SK-N-MC (cell line): ENCODE measurements around the gene AFDN.

Source experiments
- DNase-seq: peaks from one replicate; pipeline ENCODE4 v3.0.0-alpha.2; 2011; ENCODE audit warnings: low read depth, low spot score
- H3K27ac ChIP-seq: fragments of 200-600 bp; sonication (generic); 2 replicates; pipeline ENCODE4 v1.5.1; 2016; ENCODE audit warnings: mixed run types
- H3K36me3 ChIP-seq: fragments of 200-600 bp; sonication (generic); 2 replicates; pipeline ENCODE4 v1.6.1; 2017; ENCODE audit warnings: antibody characterized with exemption, low read length, mixed read lengths; ENCODE audit not compliant: insufficient read depth
- H3K4me3 ChIP-seq: fragments of 200-600 bp; sonication (generic); 2 replicates; pipeline ENCODE4 v1.5.1; 2016
- H3K9ac ChIP-seq: fragments of 200-600 bp; sonication (generic); 2 replicates; pipeline ENCODE4 v1.8.0; 2017; ENCODE audit warnings: mixed run types, mixed read lengths; ENCODE audit not compliant: insufficient read length
- H3K9me3 ChIP-seq: fragments of 200-600 bp; sonication (generic); 2 replicates; pipeline ENCODE4 v1.6.1; 2017; ENCODE audit warnings: low read depth, mild to moderate bottlenecking, antibody characterized with exemption, low read length, moderate library complexity, mixed read lengths
- EZH2 ChIP-seq: fragments of 200-600 bp; sonication (generic); IDR thresholded peaks from one replicate; pipeline ENCODE4 v1.6.1; 2017; ENCODE audit warnings: antibody characterized with exemption
- FOXP2 ChIP-seq: optimal IDR thresholded peaks from 2 replicates; pipeline ENCODE3; 2011; ENCODE audit warnings: mild to moderate bottlenecking, moderate library complexity; ENCODE audit not compliant: insufficient read depth; ENCODE audit errors: extremely low read length, control extremely low read depth
- POLR2AphosphoS5 ChIP-seq: IDR thresholded peaks from 2 replicates; pipeline ENCODE4 v1.6.1; 2012; ENCODE audit warnings: mild to moderate bottlenecking, low read depth, low read length, borderline replicate concordance

Gene AFDN

DNA sequence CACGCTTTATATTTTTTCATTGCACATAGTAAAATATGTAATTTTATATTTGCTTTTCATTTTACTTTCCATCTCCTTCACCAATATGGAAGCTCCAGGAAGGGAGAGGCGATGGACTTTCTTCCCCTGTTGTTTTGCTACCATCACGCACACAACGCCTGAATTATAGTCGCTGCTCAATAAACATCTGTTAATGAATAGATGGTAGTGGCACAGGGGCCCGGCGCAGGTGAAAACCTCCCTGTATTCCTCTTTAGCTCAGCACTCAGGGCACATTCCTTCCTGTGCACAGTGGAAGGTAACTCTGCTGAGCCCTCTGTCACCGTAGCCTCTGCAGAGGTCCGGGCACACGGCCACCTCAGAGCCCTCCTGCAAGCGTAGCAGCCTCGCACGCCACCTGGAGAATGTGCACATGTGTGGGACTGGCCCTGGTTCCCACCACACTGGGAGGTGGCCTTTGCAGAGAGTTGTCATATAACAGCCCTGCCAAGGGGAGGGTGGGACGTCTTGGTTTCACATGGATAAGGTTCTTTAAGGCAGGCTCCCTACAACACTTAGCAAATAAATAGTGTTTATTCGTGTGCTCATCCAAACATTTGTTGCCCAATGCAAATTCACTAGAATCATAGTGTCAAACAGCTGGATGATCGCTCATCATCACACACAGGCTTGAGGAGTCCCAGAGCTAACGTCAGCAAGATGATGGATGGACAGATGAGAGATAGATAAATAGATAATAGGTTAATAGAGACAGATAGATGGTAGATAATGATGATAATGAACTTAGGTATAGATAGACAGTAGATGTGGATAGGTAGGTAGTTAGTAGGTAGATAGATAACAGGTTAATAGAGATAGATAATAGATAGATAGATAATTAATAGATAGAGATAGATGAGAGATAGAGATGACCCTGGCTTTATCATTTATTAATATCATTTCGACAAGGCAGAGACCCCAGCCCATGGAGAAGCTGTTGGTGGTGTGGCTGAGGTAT lies 32.3 kb upstream of the AFDN start:
- no peaks in the 10 kb centered on the region for H3K9me3 ChIP-seq
- no peak overlapping the region for H3K9ac ChIP-seq
- H3K27ac ChIP-seq, result no peak overlapping the region
- DNase-seq, result no peak
- H3K4me3 ChIP-seq, result no peak overlapping the region
- H3K36me3 ChIP-seq, result no peaks in the 10 kb centered on the region
- TF ChIP-seq EZH2, result no peak
- no peak for TF ChIP-seq FOXP2
- TF ChIP-seq POLR2AphosphoS5, result no peak

DNA sequence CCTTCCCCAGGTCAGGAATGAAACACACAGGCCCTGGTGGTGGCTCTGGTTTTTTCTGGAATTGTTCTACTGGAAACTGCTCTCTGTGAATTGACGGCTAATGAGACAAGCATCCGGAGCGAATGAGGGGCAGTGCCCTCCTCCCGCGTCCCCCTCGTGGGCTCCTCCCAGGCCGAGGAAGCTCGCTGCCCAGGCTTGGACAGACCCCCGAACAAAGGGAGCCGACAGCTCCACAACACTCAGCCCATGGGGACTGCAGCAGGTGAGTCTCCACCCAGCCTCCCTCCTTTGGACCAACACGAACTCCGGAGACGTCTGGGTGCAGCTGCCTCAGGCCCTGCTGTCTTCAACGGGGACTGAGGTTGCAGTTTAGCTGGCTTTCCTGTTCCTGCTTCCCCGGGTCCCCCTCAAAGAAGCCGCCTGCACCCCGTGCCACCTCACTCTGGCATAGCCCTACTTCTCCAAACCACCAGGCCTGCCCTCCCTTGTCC lies 31.3 kb upstream of the AFDN start:
- no peaks in the 10 kb centered on the region for H3K36me3 ChIP-seq
- TF ChIP-seq POLR2AphosphoS5, result no peak
- TF ChIP-seq EZH2, result no peak
- no peak overlapping the region for H3K9ac ChIP-seq
- no peak overlapping the region for H3K4me3 ChIP-seq
- DNase-seq, result no peak
- no peak overlapping the region for H3K27ac ChIP-seq
- no peaks in the 10 kb centered on the region for H3K9me3 ChIP-seq

DNA sequence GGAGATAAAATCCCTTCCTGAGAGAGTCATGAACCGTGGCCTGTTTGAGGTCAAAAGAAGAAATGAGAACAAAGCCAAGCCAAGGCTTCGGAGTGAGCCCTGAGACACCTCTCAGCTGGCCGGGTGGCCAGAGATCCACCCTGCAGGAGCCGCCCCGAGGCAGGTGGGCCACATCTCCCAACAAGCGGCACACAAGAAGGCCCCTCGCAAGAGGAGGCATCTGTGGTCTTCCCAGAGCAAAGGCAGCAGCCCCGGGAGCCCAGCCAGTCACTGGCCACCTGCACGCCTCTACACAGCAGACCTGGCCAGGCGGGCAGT lies 30.9 kb upstream of the AFDN start:
- no peak for TF ChIP-seq POLR2AphosphoS5
- TF ChIP-seq FOXP2, result no peak
- TF ChIP-seq EZH2, result no peak
- Histone ChIP-seq H3K9me3 (no peaks in the 10 kb centered on the region), H3K4me3 (no peak overlapping the region), H3K9ac (no peak overlapping the region), H3K27ac (no peak overlapping the region), H3K36me3 (no peaks in the 10 kb centered on the region)
- DNase-seq, result no peak

DNA sequence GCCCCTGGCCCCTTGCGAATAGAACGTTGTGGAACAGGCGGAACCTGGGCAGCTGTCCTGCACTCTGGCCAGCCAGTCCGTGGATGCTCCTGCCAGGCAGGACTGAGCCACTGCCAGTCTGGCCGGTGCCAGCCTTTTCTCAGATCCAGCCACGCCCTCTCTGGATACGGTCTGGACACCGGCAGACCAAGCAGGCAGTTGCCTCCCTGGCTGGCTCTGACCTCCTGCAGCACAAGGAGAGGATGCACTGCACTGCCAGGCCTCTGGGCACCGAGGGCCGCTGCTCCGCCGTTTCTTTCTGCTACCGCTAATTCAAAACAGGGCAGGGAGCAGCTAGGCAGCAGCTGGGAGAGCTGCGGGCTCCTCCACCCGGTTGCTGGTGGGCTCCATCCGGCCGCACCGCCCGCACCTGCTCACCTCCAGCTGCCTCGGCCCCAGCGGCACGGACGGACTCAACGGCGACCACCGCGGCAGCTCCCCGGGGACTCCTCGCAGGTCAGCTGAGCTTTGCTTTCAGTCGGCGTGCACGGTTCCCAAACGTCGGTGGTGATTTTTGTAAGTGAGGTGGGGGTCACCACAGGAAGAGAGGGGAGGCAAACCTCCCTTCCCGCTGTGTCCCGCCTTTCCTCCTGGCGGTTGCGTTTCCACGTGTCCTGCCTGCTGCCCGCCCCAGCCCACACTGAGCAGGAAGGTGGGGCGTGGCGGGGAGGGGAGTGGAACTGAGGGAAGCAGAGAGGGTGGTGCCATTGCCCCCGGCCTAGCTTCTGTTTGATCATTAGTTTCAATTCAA lies 30.3 kb upstream of the AFDN start:
- Histone ChIP-seq H3K4me3 (no peak overlapping the region), H3K9me3 (no peaks in the 10 kb centered on the region), H3K36me3 (no peaks in the 10 kb centered on the region), H3K27ac (no peak overlapping the region), H3K9ac (no peak overlapping the region)
- no peak for TF ChIP-seq EZH2
- TF ChIP-seq FOXP2, result no peak
- no peak for TF ChIP-seq POLR2AphosphoS5
- no peak for DNase-seq

DNA sequence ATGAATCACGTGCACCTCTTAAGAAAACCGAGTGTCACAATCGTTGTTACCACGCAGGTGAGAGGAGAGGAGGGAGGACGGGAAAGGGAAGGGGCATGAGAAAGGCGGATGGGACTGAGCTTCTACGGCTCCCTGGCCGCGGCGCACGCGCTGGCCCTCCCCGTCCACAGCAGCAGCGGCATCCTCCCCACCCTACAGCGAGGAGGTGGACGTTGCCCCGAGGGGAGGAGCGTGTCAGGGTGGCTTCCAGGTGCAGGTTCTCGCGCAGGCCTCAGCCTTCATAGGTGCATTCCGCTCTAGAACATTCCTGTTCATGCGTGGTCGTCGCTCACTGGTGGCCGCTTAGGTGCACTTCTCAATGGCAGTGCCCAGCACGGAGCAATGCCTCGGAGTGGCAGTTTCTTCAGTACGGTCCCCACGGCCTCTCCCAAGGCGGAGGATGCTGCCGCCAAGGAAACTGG lies 29.7 kb upstream of the AFDN start:
- no peak for DNase-seq
- Histone ChIP-seq H3K36me3 (no peaks in the 10 kb centered on the region), H3K9ac (no peak overlapping the region), H3K27ac (no peak overlapping the region), H3K4me3 (no peak overlapping the region), H3K9me3 (no peaks in the 10 kb centered on the region)
- no peak for TF ChIP-seq FOXP2
- no peak for TF ChIP-seq POLR2AphosphoS5
- no peak for TF ChIP-seq EZH2

DNA sequence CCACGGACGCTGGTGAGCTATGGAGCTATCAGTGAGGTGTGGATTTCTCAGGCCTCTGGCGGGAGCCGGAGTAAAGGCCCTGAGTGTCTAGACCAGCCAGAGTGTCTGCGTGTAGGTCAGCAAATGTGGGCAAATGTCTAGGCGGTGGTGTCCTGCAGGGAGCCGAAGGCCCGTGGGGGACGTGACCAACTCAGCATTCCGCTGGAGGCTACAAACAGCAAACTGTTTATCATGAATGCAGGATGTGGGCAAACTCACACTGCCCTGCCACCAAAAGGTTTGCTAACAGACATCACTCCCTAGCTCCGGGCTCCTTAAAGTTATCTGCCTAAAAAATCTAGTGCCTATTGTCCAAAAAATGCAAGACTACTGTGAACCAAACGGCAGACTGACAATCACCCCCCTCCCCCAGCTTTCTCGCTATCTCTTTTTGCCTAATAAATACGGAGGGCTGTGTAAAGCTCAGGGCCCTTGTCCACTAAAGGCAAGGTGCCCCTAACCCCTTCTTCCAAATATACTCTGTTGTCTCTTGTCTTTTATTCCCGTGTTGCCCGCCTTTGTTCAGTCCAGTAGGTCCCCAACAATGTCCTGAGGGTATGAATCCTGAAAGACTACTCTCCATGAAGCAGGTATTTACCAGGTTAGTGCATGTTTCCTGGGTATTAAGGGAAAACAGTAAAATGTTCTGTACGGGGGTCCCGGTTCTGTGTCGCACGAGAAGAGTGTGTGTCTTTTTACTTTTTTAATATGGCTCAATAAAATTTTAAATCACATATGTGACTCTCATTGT lies 29.0 kb upstream of the AFDN start:
- Histone ChIP-seq H3K9me3 (no peaks in the 10 kb centered on the region), H3K9ac (no peak overlapping the region), H3K36me3 (no peaks in the 10 kb centered on the region), H3K4me3 (no peak overlapping the region), H3K27ac (no peak overlapping the region)
- no peak for TF ChIP-seq FOXP2
- no peak for TF ChIP-seq EZH2
- TF ChIP-seq POLR2AphosphoS5, result no peak
- no peak for DNase-seq

DNA sequence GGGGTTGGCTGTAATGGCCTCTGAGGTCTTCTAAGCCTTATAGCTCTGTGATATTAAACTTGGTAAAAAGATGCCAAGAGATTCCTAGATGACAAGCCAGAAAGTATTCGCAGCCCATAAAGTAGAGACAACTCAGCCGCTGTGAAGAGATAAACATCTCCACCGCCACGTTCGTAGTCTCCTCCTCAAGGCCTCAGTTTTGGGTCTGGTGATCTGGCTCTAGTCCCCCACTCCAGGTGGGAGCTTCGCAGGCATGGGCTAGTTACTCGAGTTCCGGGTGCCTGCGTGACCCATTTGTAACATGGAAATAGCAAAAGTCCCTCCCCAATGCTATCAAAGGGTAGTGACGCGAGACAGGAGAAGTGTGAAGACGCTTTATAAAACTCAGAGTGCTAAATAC lies 28.3 kb upstream of the AFDN start:
- H3K4me3 ChIP-seq, result no peak overlapping the region
- no peak overlapping the region for H3K9ac ChIP-seq
- no peaks in the 10 kb centered on the region for H3K36me3 ChIP-seq
- H3K27ac ChIP-seq, result no peak overlapping the region
- TF ChIP-seq FOXP2 (no peak), EZH2 (no peak), POLR2AphosphoS5 (no peak)
- no peak for DNase-seq
- H3K9me3 ChIP-seq, result no peaks in the 10 kb centered on the region
